GM21786 (cell line): ENCODE measurements around the gene TMEM18.
A peak's percentile ranks its signal among the peaks of the same experiment; 100 is the strongest.
"Not testable (repeated sequence)": the region's sequence is repeated elsewhere in the genome, so short reads cannot be mapped to it uniquely, and the experiment has no call there.

Experiments
- ATAC-seq: cut with Tn5 transposase; IDR thresholded peaks from one replicate; pipeline ENCODE4 v1.9.1; 2021; ENCODE audit not compliant: unreplicated experiment

The TMEM18 gene

GRCh38 chr2:677056-677958, at the start of gene TMEM18:
Gene TMEM18, minus strand, starts transcription at chr2:677406. Its CDS starts 61 bp downstream, at chr2:677345.
- ATAC-seq: peak; percentile 49

GRCh38 chr2:726169-726568, 49.0 kb upstream of the TMEM18 start:
- peak; percentile 75 for ATAC-seq

- no peak for ATAC-seq
Measured at GRCh38 chr2:725468-725867, 48.3 kb upstream of the TMEM18 start.

GRCh38 chr2:723761-724160, 46.6 kb upstream of the TMEM18 start:
- ATAC-seq: no peak

GRCh38 chr2:720842-721241, 43.6 kb upstream of the TMEM18 start:
- ATAC-seq: no peak

GRCh38 chr2:719734-720133, 42.5 kb upstream of the TMEM18 start:
- no peak for ATAC-seq

- ATAC-seq: no peak
Measured at GRCh38 chr2:719191-719590, 42.0 kb upstream of the TMEM18 start.

GRCh38 chr2:717661-718060, 40.5 kb upstream of the TMEM18 start:
- ATAC-seq: no peak

GRCh38 chr2:715854-716560, 38.8 kb upstream of the TMEM18 start:
- ATAC-seq: no peak

GRCh38 chr2:715038-715437, 37.8 kb upstream of the TMEM18 start:
- no peak for ATAC-seq

GRCh38 chr2:714005-714741, 37.0 kb upstream of the TMEM18 start:
- ATAC-seq: peak; percentile 98

GRCh38 chr2:710867-711665, 33.9 kb upstream of the TMEM18 start:
- ATAC-seq: no peak

- no peak for ATAC-seq
Measured at GRCh38 chr2:709138-709765, 32.0 kb upstream of the TMEM18 start.

- ATAC-seq: no peak
Measured at GRCh38 chr2:708667-709066, 31.5 kb upstream of the TMEM18 start.

- ATAC-seq: peak; percentile 91
Measured at GRCh38 chr2:705971-706511, 28.8 kb upstream of the TMEM18 start.

GRCh38 chr2:702765-703164, 25.6 kb upstream of the TMEM18 start:
- ATAC-seq: not testable (repeated sequence)

GRCh38 chr2:696999-697627, 19.9 kb upstream of the TMEM18 start:
- no peak for ATAC-seq

GRCh38 chr2:696463-696862, 19.3 kb upstream of the TMEM18 start:
- peak; percentile 100 for ATAC-seq

GRCh38 chr2:694906-695510, 17.8 kb upstream of the TMEM18 start:
- ATAC-seq: no peak
